Fibroblast of skin of right quadriceps (primary cell): ENCODE results near the gene MINDY4.
A peak's percentile ranks its signal among the peaks of the same experiment; 100 is the strongest.

Experiments used
- DNase-seq: peaks from one replicate; pipeline ENCODE4 v3.0.0-alpha.2; 2013

Gene MINDY4

GRCh38 chr7:30840141-30841024 lies 69.2 kb downstream of the MINDY4 start:
- DNase-seq: no peak

GRCh38 chr7:30841025-30841735 lies 70.0 kb downstream of the MINDY4 start:
- peak; percentile 11 for DNase-seq

DNA sequence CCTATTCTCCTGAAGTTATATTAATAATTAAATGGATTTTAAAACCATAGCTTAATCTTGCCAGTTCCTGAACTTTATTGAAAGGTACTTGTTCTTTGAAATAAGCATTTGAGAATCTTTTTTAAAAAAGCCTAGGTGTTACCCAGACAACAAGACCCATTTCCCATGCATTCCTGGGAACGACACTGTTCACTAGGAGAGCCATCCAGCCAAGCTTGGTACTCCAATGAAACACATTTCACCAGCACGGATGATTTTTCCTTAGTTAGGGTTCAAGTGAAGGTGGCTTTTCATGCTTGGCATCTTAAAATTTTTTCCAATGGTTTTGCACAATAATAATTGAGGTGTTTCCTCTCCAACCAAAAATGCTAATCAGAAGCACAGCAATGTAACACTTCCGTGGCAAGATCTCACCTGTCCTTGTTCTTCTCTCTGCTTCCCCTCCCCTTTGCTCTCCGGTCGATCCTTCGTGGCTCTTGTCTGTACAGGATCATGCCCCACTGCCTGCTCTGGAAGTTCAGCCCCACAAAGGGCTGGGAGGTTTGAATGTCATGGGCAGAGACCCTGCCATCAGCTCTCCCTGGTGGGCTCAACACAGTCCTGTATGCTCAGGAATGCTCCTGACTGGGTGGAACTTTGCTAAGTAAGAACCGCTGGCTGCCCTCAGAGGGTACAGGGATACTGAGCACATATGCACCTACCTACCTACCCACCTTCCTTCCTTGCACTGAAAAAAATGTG lies 70.8 kb downstream of the MINDY4 start:
- no peak for DNase-seq

DNA sequence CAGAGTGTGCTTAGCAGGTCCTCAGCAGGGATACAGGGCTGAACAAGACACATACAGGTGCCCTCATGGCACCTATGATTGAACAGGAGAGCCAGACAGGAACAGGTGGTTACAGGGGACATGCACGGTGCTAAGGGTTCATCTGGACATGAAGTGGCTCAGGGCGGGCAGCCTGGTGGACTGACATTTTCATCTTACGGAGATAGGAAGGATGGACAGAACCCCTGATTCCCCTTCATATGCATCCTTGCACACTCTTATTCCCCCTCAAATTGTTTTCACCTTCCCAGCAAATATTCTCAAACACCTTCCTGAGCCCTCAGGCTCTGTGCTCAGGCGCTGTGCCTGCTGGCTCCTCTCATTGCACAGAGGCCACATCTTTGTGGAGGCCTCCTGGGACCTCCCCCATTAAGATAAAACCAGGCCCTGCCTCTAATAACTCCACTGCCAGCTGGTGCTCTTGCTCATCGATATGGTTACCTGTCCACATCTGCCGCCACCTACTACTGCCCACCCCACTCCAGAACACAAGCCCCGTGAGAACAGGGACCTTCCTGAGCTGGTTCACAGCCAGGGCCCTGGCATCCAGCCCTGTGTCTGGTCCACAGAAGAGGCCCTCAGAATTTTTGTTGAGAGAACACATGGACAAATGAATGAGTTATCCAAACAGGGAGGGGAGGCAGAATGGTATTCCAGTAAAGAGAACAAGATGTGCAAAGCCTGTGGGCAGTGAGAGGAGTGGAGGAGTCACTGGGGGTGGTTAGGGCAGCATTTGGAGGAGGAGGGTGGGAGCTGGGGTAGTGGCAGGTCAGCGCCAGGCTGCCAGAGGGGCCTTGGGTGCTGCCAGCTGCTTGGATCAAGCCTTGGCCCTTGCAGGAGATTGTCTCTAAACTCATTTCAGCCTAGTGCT lies 71.6 kb downstream of the MINDY4 start:
- DNase-seq: no peak

GRCh38 chr7:30843741-30844482 lies 72.7 kb downstream of the MINDY4 start:
- DNase-seq: no peak

DNA sequence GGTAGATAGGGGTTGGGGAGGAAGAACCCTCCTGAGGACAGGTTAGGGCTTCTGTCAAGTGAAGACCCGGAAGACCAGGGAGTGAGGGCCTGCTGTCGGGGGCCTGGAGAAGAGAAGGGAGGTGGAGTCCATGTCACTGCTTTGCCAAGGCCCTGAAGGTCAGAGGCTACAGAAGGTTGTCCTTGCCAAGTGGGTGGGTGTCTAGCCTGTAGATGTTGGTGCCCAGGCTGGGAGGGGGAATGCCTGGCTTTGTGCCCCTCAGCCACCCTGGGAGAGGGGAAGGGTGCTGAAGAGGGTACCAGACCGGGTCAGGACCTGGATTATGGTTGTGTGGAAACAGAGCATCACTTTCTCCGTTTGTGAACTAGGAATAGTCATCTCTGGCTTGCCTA lies 73.3 kb downstream of the MINDY4 start:
- DNase-seq: no peak

DNA sequence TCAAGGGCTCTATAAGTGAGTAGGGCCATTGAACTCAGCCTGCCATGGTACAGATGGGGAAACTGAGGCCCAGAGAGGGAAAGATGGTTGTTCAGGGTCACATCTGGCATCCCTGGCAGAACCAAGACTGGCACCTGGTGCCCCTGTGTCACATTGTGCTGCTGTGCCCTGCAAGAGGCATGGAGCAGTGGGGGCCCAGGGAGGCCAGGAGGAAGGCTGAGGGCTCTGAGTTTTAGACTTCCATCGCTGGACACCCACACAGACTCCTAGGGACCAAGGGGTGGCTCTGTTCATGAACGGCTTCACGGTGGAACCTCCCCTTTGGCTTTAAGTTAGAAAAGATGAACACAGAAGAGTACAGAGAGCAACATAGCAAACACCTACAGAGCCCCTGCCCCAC lies 73.7 kb downstream of the MINDY4 start:
- DNase-seq: no peak

GRCh38 chr7:30845426-30846135 lies 74.4 kb downstream of the MINDY4 start:
- peak; percentile 40 for DNase-seq

GRCh38 chr7:30846378-30846777 lies 75.2 kb downstream of the MINDY4 start:
- DNase-seq: no peak

DNA sequence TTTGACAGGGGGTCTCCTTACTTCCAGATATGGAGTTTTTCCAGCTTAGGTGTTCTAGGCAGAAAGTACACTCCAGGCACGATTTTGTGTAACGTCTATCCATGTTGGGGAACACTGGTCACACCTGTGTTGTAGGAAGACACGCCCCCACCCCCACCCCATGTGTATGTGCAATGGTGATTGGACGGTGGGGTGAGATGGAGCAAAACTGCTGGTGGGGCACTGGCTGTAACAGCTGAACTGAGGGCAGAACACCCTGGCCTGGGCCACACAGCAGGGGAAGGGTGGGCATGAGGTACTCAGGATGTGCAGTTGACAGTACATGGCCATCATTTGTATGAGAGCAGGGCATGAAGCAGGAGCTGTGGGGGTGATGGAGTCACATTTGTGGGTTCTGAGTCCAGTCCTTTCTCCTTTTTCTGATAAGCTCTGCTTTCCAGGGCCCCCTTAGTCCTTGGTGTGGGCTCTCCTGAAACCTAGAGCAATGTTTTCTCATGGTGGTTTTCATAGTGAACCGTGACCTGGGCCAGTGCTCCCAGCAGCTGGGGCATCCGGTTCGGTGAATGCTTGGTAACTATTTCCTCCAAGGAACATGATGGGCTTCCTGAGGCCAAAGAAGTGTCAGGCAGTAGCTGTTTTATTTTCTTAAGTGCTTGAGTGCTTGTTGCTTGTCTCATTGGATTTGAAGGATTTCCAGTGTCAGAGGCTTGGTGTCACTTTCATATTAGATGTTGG lies 77.1 kb downstream of the MINDY4 start:
- DNase-seq: no peak

DNA sequence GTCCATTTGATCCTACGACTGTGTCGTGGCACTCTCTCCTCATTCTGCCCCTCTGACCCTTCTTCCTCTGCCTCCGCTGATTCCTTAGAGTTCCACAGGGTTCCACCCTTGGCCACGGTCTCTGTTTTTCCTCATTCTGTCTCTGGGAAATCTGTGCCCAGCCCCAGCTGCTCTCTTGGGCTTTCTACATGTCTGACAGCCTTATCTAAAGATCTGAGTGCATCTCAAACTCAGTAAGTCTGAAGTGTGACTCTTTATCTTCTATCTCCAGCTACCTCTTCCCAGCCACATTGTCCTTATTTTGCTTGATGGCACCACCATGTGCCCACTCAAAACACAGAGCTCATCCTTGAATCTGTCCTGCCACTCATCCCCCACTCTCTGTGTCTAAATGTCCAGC lies 78.3 kb downstream of the MINDY4 start:
- no peak for DNase-seq

DNA sequence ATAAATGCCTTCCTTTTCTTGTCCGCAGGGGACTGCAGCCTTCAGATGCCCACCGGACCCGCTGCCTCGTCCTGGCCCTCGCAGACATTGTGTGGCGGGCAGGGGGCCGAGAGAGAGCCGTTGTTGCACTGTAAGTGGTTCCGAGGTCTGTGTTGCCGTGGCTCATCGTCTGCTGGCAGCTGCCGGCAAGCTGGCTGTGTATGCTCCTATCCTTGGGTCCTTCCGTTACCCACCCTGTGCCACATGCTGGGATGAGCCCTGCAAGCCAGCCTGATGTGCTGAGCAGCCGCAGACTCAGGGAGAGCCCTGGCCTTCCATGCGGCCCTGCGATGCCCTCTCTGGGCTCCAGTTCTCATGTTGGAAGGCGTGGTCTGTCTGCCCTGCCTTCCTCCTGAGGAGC lies 79.2 kb downstream of the MINDY4 start:
- DNase-seq: no peak

- DNase-seq: peak; percentile 73
Measured at GRCh38 chr7:30851651-30852307, 80.6 kb downstream of the MINDY4 start.

GRCh38 chr7:30852308-30852684 lies 81.1 kb downstream of the MINDY4 start:
- peak; percentile 66 for DNase-seq

- DNase-seq: no peak
Measured at GRCh38 chr7:30852744-30853288, 81.6 kb downstream of the MINDY4 start.

GRCh38 chr7:30853576-30853975 lies 82.4 kb downstream of the MINDY4 start:
- no peak for DNase-seq

DNA sequence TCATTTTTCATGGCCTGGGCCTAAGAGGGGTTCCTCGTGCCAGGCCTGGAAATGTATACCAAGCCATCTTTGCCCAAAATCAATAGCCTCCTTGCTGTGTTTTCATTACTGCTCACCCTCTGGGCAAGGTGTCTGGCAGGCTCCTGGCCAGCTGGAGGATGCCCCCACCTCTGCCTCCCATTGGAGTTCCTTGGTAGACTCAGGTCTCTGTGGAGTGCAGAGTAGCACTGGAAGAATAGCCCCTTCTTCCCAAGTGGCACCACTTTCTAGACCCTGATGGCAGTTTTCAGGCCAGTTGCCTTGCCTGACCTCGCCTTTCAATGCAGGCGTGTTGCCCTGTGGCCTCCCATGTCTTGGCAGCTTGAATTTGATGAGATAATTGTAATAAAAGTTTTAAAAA lies 84.7 kb downstream of the MINDY4 start:
- DNase-seq: no peak

DNA sequence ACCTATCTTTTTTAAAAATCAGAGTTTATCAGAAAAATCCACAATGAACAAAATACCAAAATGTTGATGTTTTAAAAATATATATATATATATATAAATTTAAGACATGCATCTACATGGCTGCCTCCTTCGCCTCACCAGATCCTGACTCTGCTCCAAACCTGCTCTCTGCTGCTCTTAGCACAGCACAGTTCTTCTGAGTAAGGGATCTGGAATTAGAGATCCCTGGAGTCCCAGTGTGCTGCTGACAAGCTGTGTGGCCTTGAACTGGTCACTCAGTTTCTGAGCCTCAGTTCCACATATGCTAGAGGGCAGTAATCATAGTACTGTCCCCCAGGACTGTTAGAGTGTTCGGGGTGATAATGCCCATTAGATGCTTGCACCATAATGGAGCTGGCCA lies 87.4 kb downstream of the MINDY4 start:
- DNase-seq: no peak

GRCh38 chr7:30859202-30859939 lies 88.2 kb downstream of the MINDY4 start:
- no peak for DNase-seq
